ENCODE data around the gene RHOC.

- TF ChIP-seq POLR2AphosphoS5 (IDR thresholded peaks at IDR 0.05; ENCODE audit: low read depth, low read length) (no peak), TAF1 (IDR thresholded peaks at IDR 0.05; ENCODE audit: low read depth, low read length) (no peak), POLR2A (IDR thresholded peaks at IDR 0.05; ENCODE audit: low read depth, low read length) (no peak), PAX5 (IDR thresholded peaks at IDR 0.05; ENCODE audit: insufficient read depth, low read length, severe bottlenecking) (no peak), SPI1 (IDR thresholded peaks at IDR 0.05; ENCODE audit: low read depth, low read length) (no peak)
These were observed 30.4 kb downstream of the RHOC start for GRCh38 chr1:112676543-112676942.
